HEK293T (cell line): ENCODE data around the gene LRRC10B.

Source experiments
- CTCF ChIA-PET: fragments of 350-600 bp; formaldehyde crosslinking; extraction: SDS; loops from one replicate; lab custom pipeline; 2021; ENCODE audit warnings: antibody characterized with exemption, inconsistent platforms; lab: Yijun Ruan, JAX
- POLR2A ChIA-PET: fragments of 350-600 bp; formaldehyde crosslinking; extraction: SDS; loops from one replicate; lab custom pipeline; 2020; ENCODE audit warnings: antibody characterized with exemption, inconsistent platforms; lab: Yijun Ruan, JAX
- DNase-seq: peaks from one replicate; pipeline ENCODE4 v3.0.0; 2012; ENCODE audit warnings: mixed read lengths; ENCODE audit errors: extremely low spot score
- ARNT ChIP-seq: fragments of 450-650 bp; IDR thresholded peaks from 2 replicates; pipeline ENCODE4 v1.6.1; 2017; ENCODE audit warnings: mild to moderate bottlenecking
- BHLHE40 ChIP-seq: fragments of 450-650 bp; IDR thresholded peaks from 2 replicates; pipeline ENCODE4 v1.6.1; 2016; ENCODE audit warnings: mild to moderate bottlenecking, moderate library complexity, borderline replicate concordance
- CTBP1 ChIP-seq: fragments of 450-650 bp; IDR thresholded peaks from 2 replicates; pipeline ENCODE4 v1.6.1; 2016; ENCODE audit warnings: borderline replicate concordance
- ELF4 ChIP-seq: fragments of 450-650 bp; IDR thresholded peaks from 2 replicates; pipeline ENCODE4 v1.6.1; 2017; ENCODE audit warnings: antibody characterized with exemption
- FOXA1 ChIP-seq: fragments of 450-650 bp; IDR thresholded peaks from 2 replicates; pipeline ENCODE4 v1.6.1; 2016; ENCODE audit warnings: mild to moderate bottlenecking
- FOXK2 ChIP-seq: fragments of 450-650 bp; IDR thresholded peaks from 2 replicates; pipeline ENCODE4 v1.6.1; 2016; ENCODE audit warnings: mild to moderate bottlenecking
- FOXM1 ChIP-seq: fragments of 450-650 bp; IDR thresholded peaks from 2 replicates; pipeline ENCODE4 v1.6.1; 2017; ENCODE audit warnings: mild to moderate bottlenecking, borderline replicate concordance
- HDGF ChIP-seq: fragments of 450-650 bp; IDR thresholded peaks from 2 replicates; pipeline ENCODE4 v1.6.1; 2017; ENCODE audit warnings: antibody characterized with exemption, borderline replicate concordance
- L3MBTL2 ChIP-seq: fragments of 450-650 bp; conservative IDR thresholded peaks from 2 replicates; pipeline ENCODE4 v1.6.1; 2016; ENCODE audit warnings: mild to moderate bottlenecking
- LEF1 ChIP-seq: fragments of 450-650 bp; IDR thresholded peaks from 2 replicates; pipeline ENCODE4 v1.6.1; 2017; ENCODE audit warnings: mild to moderate bottlenecking, borderline replicate concordance
- NFRKB ChIP-seq: fragments of 450-650 bp; IDR thresholded peaks from 2 replicates; pipeline ENCODE4 v1.6.1; 2016; ENCODE audit warnings: mild to moderate bottlenecking, moderate library complexity
- SP1 ChIP-seq: fragments of 450-650 bp; IDR thresholded peaks from 2 replicates; pipeline ENCODE4 v1.6.1; 2017
- SUZ12 ChIP-seq: fragments of 450-650 bp; IDR thresholded peaks from 2 replicates; pipeline ENCODE4 v1.6.1; 2016; ENCODE audit warnings: mild to moderate bottlenecking
- TARDBP ChIP-seq: fragments of 450-650 bp; IDR thresholded peaks from 2 replicates; pipeline ENCODE4 v1.6.1; 2016
- ZNF384 ChIP-seq: fragments of 450-650 bp; IDR thresholded peaks from 2 replicates; pipeline ENCODE4 v1.6.1; 2016
- TF ChIP-seq, protein P1 (sequence below): fragments of 450-650 bp; IDR thresholded peaks from 2 replicates; pipeline ENCODE4 v1.6.1; 2016

LRRC10B gene

DNA sequence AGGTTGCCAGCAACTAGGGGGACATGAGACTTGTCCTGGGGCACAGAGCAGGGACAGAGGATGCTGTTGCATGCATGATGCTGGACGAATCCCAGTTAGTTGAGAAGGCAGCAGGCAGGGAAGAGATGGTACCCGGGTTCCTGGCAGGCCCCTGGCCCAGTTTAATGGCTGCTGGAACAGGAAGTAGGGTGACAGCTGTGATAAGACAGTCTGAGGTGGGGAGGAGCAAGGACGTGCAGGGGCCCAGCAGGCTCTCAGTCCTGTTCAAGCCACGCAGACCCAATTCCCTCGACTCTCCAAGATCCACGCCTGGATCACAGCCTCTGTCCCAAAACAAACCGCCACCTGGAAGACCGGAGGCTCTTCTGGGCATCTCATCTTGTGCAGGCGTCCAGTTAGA lies 32.0 kb downstream of the LRRC10B start:
- POLR2A ChIA-PET: no interaction called here

DNA sequence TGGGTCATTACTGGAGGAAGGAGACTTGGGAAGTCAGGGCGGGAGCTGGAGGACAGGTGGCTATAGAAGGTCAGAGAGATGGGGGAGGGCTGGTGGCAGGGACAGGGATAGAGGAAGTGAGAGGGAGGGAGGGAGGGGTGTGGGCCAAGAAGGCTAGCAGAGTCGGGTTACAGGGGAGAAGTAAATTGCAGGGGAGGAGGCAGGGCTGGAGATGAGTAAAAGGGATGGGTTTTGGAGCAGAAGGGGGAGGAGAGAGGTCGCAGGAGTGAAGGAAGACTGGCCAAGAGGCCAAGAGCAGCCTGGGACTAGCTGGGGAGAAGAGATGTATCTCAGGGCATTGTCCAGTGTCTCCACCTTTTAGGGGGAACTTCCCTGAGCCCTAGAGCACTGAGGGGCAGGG lies 33.0 kb downstream of the LRRC10B start:
- ChIA-PET POLR2A (no interaction called here), CTCF (no interaction called here)
- no peak for DNase-seq
- no peak for TF ChIP-seq ELF4
- TF ChIP-seq, protein P1, sequence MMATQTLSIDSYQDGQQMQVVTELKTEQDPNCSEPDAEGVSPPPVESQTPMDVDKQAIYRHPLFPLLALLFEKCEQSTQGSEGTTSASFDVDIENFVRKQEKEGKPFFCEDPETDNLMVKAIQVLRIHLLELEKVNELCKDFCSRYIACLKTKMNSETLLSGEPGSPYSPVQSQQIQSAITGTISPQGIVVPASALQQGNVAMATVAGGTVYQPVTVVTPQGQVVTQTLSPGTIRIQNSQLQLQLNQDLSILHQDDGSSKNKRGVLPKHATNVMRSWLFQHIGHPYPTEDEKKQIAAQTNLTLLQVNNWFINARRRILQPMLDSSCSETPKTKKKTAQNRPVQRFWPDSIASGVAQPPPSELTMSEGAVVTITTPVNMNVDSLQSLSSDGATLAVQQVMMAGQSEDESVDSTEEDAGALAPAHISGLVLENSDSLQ: no peak
- no peak for TF ChIP-seq FOXA1
- TF ChIP-seq LEF1: no peak
- no peak for TF ChIP-seq CTBP1
- TF ChIP-seq FOXM1: no peak
- TF ChIP-seq ZNF384: no peak
- TF ChIP-seq HDGF: no peak
- TF ChIP-seq ARNT: no peak
- TF ChIP-seq NFRKB: no peak
- no peak for TF ChIP-seq L3MBTL2
- TF ChIP-seq BHLHE40: no peak
- TF ChIP-seq SP1: no peak
- no peak for TF ChIP-seq TARDBP
- no peak for TF ChIP-seq FOXK2
- TF ChIP-seq SUZ12: no peak

More for the DNA sequence above, 32.0 kb downstream of the LRRC10B start:
- no peak for TF ChIP-seq BHLHE40
- no peak for TF ChIP-seq NFRKB
- TF ChIP-seq CTBP1: no peak
- TF ChIP-seq FOXK2: no peak
- no peak for TF ChIP-seq SP1
- TF ChIP-seq, protein P1: no peak
- no peak for TF ChIP-seq FOXA1
- no peak for TF ChIP-seq ELF4
- DNase-seq: no peak
- CTCF ChIA-PET: no interaction called here

DNA sequence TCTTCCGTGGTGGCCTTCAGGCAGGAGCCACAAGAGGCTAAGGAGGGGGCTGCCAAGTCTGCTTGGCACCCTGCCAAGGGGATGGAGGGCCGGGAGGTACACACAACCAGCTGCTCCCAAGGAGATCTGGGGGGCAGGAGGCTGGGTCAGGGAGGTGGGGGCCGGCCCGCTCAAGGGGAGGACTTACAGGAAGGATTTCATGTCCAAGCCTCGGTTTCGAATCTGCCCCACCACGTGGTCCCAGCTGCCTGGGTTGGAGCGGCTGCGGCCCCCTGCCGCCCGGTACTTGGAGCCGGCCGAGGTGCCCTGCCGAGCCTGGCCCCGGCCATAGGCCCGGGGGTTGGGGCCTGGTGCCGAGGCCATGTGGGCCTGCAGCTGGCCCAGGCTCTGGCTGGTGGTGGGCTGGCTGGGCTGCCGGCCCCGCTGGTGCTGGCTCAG lies 33.5 kb downstream of the LRRC10B start:
- ChIA-PET POLR2A (no interaction called here), CTCF (no interaction called here)
- DNase-seq: no peak

DNA sequence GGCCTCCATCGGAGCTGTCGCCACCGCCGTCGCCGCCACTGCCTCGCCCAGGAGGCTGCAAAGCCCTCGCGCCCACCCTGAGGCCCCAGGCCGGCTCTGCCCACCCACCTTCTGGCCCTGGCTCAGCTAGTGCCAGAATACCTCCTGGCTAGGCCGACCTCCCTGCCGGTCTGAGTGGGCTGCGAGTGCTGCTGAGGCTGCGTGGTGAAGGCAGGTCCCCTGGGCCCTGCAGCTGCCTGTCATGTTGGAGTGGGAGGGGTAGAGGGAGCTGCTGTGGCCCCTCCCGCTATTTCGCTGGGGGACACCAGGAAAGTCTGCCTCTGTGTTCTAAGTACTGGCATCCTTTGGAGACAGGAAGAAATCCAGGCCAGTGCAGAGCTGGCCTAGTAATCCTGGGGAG lies 34.2 kb downstream of the LRRC10B start:
- ChIA-PET CTCF (interaction anchor here (1.8 kb wide), 1 partner anchor 10 kb away, joined by 8 read pairs; no protein-coding TSS in a partner anchor), POLR2A (no interaction called here)
- DNase-seq: no peak
- TF ChIP-seq NFRKB: no peak
- no peak for TF ChIP-seq BHLHE40
- no peak for TF ChIP-seq ELF4
- no peak for TF ChIP-seq TARDBP
- TF ChIP-seq, protein P1: no peak
- TF ChIP-seq FOXA1: no peak

More for the DNA sequence above, 33.5 kb downstream of the LRRC10B start:
- no peak for TF ChIP-seq FOXM1
- no peak for TF ChIP-seq FOXA1
- no peak for TF ChIP-seq FOXK2

DNA sequence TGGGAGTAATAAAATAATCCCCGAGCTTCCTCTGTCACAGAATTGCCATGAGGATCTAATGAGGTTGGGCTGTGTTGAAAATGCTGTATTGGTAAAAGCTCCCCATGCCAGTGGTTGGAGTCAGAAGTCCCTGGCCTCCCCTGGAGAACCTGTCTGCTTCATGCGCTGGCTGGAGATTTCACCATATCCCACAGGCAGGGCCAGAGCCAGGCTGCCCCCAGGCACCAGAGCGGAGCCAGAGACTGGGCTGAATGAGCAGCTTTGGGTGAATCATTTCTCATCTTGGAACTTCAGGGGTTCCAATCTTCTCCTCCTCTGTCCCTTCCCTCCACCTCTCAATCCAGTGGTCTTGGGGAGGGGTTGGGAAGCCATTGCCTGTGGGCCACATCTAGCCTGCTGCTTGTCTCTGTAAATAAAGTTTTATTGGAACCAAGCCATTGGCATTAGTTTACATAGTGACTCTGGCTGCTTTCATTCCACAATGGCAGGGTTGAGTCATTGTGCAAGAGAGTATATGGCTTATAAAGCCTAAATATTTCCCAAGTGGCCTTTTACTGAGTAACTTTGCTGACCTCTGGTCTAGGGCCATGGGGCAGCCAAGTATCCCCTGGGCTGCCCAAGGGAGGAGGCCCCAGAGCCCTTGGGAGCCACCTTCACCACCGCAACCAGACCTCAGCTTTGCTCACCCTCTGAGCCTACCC lies 35.2 kb downstream of the LRRC10B start:
- no peak for DNase-seq
- ChIA-PET CTCF (interaction anchor here (1.8 kb wide), 1 partner anchor 12 kb away, joined by 8 read pairs; no protein-coding TSS in a partner anchor), POLR2A (no interaction called here)
- TF ChIP-seq LEF1 (no peak), ZNF384 (no peak), NFRKB (no peak), HDGF (no peak), TARDBP (no peak), SP1 (no peak), BHLHE40 (no peak), FOXM1 (no peak), ARNT (no peak), FOXK2 (no peak), SUZ12 (no peak), L3MBTL2 (no peak), CTBP1 (no peak), ELF4 (no peak)
- TF ChIP-seq, protein P1: no peak

DNA sequence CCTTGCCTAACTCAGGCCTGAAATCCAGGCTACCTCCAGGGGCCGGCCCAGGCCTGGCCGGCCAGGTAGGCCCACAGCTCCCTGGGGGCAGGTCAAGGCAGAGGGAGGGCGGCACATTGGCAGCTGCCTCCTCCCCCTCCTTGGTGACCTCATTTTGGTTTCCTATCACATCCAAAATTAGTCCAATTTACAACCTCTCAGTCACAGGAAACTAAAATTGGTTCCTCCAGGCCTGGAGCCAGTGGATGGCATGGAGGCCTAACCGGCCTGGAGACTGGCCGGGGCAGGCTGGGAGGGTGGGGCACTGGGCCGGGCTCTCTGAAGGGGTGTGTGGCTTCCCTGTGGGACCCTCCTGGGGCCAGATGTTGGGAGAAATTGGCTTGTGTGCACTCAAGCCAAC lies 35.9 kb downstream of the LRRC10B start:
- ChIA-PET POLR2A (no interaction called here), CTCF (interaction anchor here (1.5 to 1.8 kb wide), 3 partner anchors 12 to 35 kb away, joined by 5 to 8 read pairs (median 7); no protein-coding TSS in a partner anchor)
- no peak for DNase-seq
- TF ChIP-seq ZNF384: no peak
